Ishikawa (cell line): ENCODE measurements around the gene CCDC6.

Experiments
- CEBPB ChIP-seq: IDR thresholded peaks from 2 replicates; pipeline ENCODE4 v1.6.1; 2012
- CREB1 ChIP-seq: IDR thresholded peaks from 2 replicates; pipeline ENCODE4 v1.6.1; 2012; ENCODE audit warnings: low read depth
- EGR1 ChIP-seq: IDR thresholded peaks from 2 replicates; pipeline ENCODE4 v1.6.1; 2012
- EP300 ChIP-seq: IDR thresholded peaks from 2 replicates; pipeline ENCODE4 v1.6.1; 2012; ENCODE audit warnings: borderline replicate concordance
- FOXM1 ChIP-seq: IDR thresholded peaks from 2 replicates; pipeline ENCODE4 v1.6.1; 2012; ENCODE audit warnings: low read depth, borderline replicate concordance
- MAX ChIP-seq: IDR thresholded peaks from 2 replicates; pipeline ENCODE4 v1.6.1; 2012
- NFIC ChIP-seq: IDR thresholded peaks from 2 replicates; pipeline ENCODE4 v1.6.1; 2012
- RAD21 ChIP-seq: IDR thresholded peaks from 2 replicates; pipeline ENCODE4 v1.6.1; 2012; ENCODE audit warnings: low read depth
- TAF1 ChIP-seq: IDR thresholded peaks from 2 replicates; pipeline ENCODE4 v1.6.1; 2012; ENCODE audit warnings: low read depth, mild to moderate bottlenecking
- TCF12 ChIP-seq: IDR thresholded peaks from 2 replicates; pipeline ENCODE4 v1.6.1; 2012; ENCODE audit warnings: low read depth
- TEAD4 ChIP-seq: IDR thresholded peaks from 2 replicates; pipeline ENCODE4 v1.6.1; 2012
- USF1 ChIP-seq: IDR thresholded peaks from 2 replicates; pipeline ENCODE4 v1.6.1; 2012
- YY1 ChIP-seq: IDR thresholded peaks from 2 replicates; pipeline ENCODE4 v1.6.1; 2012; ENCODE audit warnings: low read depth
- ZBTB7A ChIP-seq: IDR thresholded peaks from 2 replicates; pipeline ENCODE4 v1.6.1; 2012; ENCODE audit warnings: low read depth
- TF ChIP-seq, protein P1 (sequence below): IDR thresholded peaks from 2 replicates; pipeline ENCODE4 v1.6.1; 2012; ENCODE audit warnings: low read depth, mild to moderate bottlenecking

The CCDC6 gene

GRCh38 chr10:59779756-59780533 lies 126.4 kb downstream of the CCDC6 start:
- TF ChIP-seq CEBPB = no peak
- TF ChIP-seq TCF12 = no peak
- TF ChIP-seq, protein P1, sequence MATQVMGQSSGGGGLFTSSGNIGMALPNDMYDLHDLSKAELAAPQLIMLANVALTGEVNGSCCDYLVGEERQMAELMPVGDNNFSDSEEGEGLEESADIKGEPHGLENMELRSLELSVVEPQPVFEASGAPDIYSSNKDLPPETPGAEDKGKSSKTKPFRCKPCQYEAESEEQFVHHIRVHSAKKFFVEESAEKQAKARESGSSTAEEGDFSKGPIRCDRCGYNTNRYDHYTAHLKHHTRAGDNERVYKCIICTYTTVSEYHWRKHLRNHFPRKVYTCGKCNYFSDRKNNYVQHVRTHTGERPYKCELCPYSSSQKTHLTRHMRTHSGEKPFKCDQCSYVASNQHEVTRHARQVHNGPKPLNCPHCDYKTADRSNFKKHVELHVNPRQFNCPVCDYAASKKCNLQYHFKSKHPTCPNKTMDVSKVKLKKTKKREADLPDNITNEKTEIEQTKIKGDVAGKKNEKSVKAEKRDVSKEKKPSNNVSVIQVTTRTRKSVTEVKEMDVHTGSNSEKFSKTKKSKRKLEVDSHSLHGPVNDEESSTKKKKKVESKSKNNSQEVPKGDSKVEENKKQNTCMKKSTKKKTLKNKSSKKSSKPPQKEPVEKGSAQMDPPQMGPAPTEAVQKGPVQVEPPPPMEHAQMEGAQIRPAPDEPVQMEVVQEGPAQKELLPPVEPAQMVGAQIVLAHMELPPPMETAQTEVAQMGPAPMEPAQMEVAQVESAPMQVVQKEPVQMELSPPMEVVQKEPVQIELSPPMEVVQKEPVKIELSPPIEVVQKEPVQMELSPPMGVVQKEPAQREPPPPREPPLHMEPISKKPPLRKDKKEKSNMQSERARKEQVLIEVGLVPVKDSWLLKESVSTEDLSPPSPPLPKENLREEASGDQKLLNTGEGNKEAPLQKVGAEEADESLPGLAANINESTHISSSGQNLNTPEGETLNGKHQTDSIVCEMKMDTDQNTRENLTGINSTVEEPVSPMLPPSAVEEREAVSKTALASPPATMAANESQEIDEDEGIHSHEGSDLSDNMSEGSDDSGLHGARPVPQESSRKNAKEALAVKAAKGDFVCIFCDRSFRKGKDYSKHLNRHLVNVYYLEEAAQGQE = no peak
- TF ChIP-seq TEAD4 = no peak
- no peak for TF ChIP-seq RAD21
- no peak for TF ChIP-seq EP300
- TF ChIP-seq ZBTB7A = no peak

GRCh38 chr10:59774451-59774850 lies 131.9 kb downstream of the CCDC6 start:
- no peak for TF ChIP-seq EP300
- no peak for TF ChIP-seq TEAD4

DNA sequence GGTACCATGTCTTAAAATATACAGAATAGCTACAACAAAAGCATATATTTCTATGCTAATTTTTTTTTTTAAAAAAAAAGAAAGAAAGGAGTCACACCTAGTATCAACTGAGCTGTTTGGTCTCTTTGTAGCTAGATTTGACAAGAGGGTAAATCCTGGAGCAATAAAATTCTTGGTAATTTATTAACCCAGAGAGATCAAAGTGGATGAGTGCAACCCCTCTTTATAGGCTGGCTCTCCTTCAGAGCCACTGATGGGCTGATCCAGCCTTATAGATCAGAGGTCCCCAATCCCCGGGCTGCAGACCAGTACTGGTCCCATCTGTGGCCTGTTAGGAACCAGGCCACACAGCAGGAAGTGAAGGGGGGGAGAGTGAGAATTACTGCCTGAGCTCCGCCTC lies 133.3 kb downstream of the CCDC6 start:
- TF ChIP-seq, protein P1 = no peak
- no peak for TF ChIP-seq MAX
- TF ChIP-seq FOXM1 = no peak
- no peak for TF ChIP-seq RAD21
- TF ChIP-seq TEAD4 = no peak
- TF ChIP-seq YY1 = no peak
- no peak for TF ChIP-seq USF1
- no peak for TF ChIP-seq EP300
- no peak for TF ChIP-seq EGR1
- no peak for TF ChIP-seq ZBTB7A
- TF ChIP-seq TAF1 = no peak
- no peak for TF ChIP-seq CEBPB
- no peak for TF ChIP-seq TCF12
- no peak for TF ChIP-seq CREB1
- no peak for TF ChIP-seq NFIC

DNA sequence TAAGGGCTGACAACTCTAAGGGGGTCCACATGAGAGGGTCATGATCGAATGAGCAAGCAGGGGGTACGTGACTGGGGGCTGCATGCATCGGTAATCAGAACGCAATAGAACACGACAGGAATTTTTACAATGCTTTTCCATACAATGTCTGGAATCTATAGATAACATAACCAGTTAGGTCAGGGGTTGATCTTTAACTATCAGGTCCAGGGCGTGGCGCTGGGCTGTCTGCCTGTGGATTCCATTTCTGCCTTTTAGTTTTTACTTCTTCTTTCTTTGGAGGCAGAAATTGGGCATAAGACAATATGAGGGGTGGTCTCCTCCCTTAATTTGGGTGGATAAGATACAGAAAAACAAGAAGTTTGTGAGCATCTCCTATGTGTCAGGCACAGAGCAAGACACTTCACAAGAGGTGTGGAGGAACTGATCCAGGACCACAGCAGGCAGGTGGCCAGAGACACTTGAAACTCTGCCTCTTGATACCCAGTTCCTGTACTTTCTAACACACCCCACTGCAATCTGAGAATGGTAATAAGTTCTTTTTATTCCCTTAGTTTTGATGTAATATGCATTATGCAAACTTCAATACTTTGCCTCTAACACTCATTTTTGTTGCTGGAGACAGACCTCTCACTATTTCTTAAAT lies 135.1 kb downstream of the CCDC6 start:
- TF ChIP-seq MAX = no peak

DNA sequence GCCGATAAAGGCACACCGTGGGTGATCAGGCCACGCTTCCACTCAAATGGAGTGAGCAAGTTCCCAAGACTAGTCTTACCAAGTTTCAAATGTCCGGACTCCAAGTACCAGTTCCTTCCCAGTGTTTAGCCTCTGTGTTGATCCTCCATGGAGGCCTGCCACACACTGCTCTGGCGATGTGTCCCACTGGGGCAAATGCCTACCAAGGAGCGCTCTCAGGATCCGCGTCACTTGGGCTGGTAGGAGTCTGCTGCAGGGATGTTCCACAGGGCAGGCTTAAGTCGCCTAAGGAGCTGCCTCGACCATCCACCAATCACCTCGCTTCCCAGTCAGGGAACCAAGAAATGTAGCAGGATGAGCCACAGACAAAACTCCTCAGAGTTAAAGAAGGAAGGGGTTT lies 135.7 kb downstream of the CCDC6 start:
- TF ChIP-seq ZBTB7A (no peak), MAX (no peak), TEAD4 (no peak), EP300 (no peak), RAD21 (no peak), USF1 (no peak), EGR1 (no peak), FOXM1 (no peak), NFIC (no peak), YY1 (no peak), TAF1 (no peak), CREB1 (no peak), CEBPB (no peak), TCF12 (no peak)
- TF ChIP-seq, protein P1 = no peak
